ENCODE results near the gene MTMR3. TPM values are rescaled to one million over a fixed set of nuclear protein-coding genes. Genes with fewer than 3 reads are reported as not detected.
"Not testable (repeated sequence)": the region's sequence is repeated elsewhere in the genome, so short reads cannot be mapped to it uniquely, and the experiment has no call there.

The MTMR3 gene
- total RNA-seq, result 10 to 100 TPM; 57.0 to 90.0 (median 67.2) TPM

DNA sequence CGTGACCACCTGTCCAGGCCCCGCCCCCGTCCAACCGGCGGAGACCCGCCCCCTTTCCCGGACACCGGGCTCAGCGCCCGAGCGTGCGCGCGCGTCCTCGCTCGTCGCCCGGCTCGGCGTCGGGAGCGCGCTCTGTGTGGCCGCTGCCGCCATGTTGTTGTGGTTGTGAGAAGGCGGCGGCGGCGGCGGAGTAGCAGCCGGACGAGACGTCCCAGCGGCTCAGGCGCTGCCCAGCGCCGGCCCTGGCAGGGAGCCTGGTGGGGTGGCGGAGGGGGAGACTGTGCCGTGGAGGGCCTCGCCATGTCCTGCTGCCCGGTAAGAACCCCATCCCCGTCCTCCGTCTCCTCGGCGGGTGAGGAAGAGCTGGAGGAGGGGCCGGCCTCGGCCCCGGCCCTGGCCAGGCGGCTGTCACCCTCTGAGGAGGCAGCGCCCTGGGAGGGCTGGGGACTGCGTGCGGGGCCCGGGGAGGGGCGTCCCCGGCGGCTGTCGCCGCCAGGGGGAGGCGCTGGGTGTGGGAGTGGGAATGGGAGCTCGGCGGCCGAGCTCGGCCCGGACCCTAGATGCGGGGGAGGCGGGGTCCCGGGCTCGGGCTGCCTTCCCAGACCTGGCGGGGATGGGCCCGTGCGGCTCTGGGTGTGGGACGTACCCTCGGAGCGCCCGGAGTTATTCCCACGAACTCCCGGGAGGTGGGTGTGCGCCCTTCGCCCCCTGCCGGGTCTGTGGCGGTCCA is at the start of gene MTMR3:
Gene MTMR3 (plus strand): TSS at position 130 of the 730 bp plus-strand sequence. CDS start 87,886 bp downstream, outside the sequence.
- intact Hi-C loops (cut with DNase I; ENCODE audit: low total_unique reads), result no loop called here
- TF ChIP-seq, protein P1, sequence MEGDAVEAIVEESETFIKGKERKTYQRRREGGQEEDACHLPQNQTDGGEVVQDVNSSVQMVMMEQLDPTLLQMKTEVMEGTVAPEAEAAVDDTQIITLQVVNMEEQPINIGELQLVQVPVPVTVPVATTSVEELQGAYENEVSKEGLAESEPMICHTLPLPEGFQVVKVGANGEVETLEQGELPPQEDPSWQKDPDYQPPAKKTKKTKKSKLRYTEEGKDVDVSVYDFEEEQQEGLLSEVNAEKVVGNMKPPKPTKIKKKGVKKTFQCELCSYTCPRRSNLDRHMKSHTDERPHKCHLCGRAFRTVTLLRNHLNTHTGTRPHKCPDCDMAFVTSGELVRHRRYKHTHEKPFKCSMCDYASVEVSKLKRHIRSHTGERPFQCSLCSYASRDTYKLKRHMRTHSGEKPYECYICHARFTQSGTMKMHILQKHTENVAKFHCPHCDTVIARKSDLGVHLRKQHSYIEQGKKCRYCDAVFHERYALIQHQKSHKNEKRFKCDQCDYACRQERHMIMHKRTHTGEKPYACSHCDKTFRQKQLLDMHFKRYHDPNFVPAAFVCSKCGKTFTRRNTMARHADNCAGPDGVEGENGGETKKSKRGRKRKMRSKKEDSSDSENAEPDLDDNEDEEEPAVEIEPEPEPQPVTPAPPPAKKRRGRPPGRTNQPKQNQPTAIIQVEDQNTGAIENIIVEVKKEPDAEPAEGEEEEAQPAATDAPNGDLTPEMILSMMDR (IDR thresholded peaks at IDR 0.05), result peak in 2 of 3 donors; percentile 20 to 49
- TF ChIP-seq POLR2A (IDR thresholded peaks at IDR 0.05), result peak; percentile 54
- TF ChIP-seq POLR2AphosphoS5 (IDR thresholded peaks at IDR 0.05), result peak; percentile 49 to 88 (median 74)
- Histone ChIP-seq H3K9me3 (no peaks in the 10 kb centered on the region), H3K27ac (peak within 1 kb of the TSS; percentile 94 to 98), H3K36me3 (no peaks in the 10 kb centered on the region), H3K4me1 (peaks cover 0 to 8% of the 10 kb centered on the region in 2 donors), H3K27me3 (no peaks in the 10 kb centered on the region), H3K4me3 (peak within 1 kb of the TSS; percentile 86 to 99 (median 95))
- peak; percentile 88 to 93 for DNase-seq (ENCODE audit: low spot score in 2 of 2)

DNA sequence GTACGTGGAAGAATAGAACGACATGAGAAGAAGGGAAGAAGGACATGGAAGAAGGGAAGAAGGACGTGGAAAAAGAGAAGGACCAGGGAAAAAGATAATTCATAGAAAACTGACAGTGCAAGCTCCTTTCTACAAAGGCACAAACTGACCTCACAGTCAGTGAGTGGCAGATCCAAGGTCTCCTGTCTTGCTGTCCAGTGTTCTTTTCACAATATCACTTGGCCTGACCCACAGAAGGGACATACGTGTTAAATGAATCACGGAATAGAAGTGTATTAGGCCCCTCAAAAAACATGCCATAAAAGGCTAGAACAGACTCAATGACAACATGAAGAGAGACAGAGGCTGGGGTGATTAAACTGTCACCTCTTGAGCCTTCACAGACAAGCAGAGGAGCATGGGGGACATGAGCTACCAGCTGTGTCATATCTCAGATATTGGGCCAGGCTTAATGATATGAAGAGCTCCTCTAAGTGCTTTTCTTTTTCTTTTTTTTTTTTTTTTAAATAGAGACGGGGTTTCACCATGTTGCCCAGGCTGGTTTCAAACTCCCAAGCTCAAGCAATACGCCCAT is 49.5 kb upstream of the MTMR3 start:
- intact Hi-C loops (cut with DNase I; ENCODE audit: low total_unique reads), result no loop called here
- no peaks in the 10 kb centered on the region for H3K9me3 ChIP-seq
- no peak for TF ChIP-seq POLR2AphosphoS5 (IDR thresholded peaks at IDR 0.05)
- TF ChIP-seq, protein P1 (IDR thresholded peaks at IDR 0.05), result no peak
- no peak for TF ChIP-seq POLR2A (IDR thresholded peaks at IDR 0.05)
- H3K36me3 ChIP-seq, result no peaks in the 10 kb centered on the region
- H3K27ac ChIP-seq, result no peak overlapping the region
- DNase-seq (ENCODE audit: low spot score in 2 of 2), result no peak
- H3K4me1 ChIP-seq, result peaks cover 0 to 9% of the 10 kb centered on the region in 2 donors
- H3K27me3 ChIP-seq, result no peaks in the 10 kb centered on the region
- H3K4me3 ChIP-seq, result no peak overlapping the region

DNA sequence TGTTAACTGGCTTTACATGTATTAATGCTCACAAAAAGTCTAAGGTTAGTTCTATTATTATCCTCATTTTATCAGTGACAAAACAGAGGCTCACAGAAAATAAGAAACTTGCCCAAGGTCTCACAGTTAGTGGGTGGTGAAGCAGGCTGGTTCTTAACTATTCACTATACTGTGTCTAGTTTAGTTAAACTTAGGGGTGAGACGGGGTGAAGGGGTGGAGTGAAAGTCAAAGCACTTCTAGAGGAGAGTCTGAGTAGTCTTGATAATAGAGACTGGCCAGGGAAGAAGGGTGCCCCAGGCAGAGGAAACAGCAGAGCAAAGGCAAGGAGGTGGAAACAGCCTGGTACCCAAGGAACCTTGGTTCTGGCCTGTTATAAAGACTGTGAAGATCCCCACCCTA is 48.9 kb upstream of the MTMR3 start:
- Histone ChIP-seq H3K4me3 (no peak overlapping the region), H3K36me3 (no peaks in the 10 kb centered on the region), H3K9me3 (no peaks in the 10 kb centered on the region), H3K4me1 (peaks cover 0 to 9% of the 10 kb centered on the region in 2 donors), H3K27ac (no peak overlapping the region), H3K27me3 (no peaks in the 10 kb centered on the region)
- intact Hi-C loops (cut with DNase I; ENCODE audit: low total_unique reads), result no loop called here
- DNase-seq (ENCODE audit: low spot score in 2 of 2), result no peak
- no peak for TF ChIP-seq POLR2AphosphoS5 (IDR thresholded peaks at IDR 0.05)
- TF ChIP-seq, protein P1 (IDR thresholded peaks at IDR 0.05), result no peak
- no peak for TF ChIP-seq POLR2A (IDR thresholded peaks at IDR 0.05)

DNA sequence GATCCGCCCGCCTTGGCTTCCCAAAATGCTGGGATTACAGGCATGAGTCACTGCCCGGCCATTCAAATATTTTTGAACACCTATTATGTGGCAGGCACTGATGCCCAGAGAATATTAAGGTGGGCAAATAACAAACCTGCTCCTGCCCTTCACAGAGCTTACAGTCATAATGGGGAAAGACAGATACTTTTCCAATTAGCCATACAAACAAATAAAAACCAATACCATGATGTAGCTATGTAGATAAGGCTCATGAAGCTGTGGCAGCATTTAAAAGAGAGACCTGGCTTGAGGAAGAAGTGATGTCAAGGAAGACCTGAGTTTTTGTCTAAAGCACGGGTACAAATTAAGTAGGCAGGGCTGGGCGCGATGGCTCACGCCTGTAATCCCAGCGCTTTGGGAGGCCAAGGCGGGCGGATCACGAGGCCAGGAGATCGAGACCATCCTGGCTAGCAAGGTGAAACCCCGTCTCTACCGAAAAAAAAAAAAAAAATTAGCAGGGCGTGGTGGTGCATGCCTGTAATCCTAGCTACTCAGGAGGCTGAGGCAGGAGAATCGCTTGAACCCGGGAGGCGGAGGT is 46.1 kb upstream of the MTMR3 start:
- DNase-seq (ENCODE audit: low spot score in 2 of 2); H3K9me3 ChIP-seq; H3K27me3 ChIP-seq; intact Hi-C loops (cut with DNase I; ENCODE audit: low total_unique reads); H3K36me3 ChIP-seq; H3K4me1 ChIP-seq; H3K27ac ChIP-seq: not testable (repeated sequence)
- H3K4me3 ChIP-seq, result peak overlapping the region in 2 of 3 donors; percentile 88 to 93

DNA sequence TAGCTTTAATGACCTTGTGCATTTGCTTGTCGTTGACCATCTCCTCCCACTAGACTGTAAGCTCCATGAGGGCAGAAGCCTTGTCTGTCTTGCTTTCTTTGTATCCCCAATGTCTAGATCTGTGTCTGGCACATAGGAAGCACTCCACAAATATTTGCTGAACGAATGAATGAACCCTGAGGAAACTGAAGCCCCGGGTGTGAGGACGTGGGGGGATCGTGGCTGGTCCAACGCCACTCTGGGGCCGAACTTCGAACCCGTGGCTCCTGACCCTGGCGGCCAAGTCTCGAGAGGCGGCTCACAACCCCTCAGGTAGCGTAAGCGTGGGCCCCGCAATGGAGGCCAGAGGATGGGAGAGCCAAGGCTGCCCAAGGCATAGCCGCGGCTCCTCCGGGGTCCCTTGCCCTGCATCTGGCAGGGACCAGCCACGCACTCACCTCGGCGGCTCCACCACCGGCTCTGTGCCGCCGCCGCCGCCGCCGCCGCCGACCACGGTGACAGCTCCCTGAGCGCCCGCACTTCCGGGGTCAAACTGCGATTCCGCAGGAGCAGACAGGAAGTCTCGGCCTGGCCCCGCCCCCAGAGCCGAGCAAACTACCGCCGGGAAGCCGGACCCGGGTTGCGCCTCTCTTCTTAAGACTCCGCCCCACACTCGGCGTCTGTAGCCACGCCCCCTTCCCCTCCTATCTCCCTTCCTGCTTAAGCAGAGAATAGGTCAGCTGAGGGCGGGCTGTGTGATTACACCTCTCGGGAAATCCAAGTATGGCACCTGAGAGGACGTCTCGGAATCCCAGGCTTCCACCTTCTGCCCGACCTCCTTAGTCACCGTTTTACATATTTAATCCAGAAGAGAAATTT is 45.0 kb upstream of the MTMR3 start, which contains the start of gene ASCC2:
Gene ASCC2 (minus strand): TSS at position 534 of the 858 bp plus-strand sequence. CDS start 5,949 bp downstream, outside the sequence.
- Histone ChIP-seq H3K27ac (peak within 1 kb of the TSS; percentile 86 to 87), H3K4me3 (peak within 1 kb of the TSS; percentile 88 to 93 (median 93)), H3K4me1 (peaks cover 0 to 9% of the 10 kb centered on the region in 2 donors), H3K27me3 (no peaks in the 10 kb centered on the region), H3K9me3 (no peaks in the 10 kb centered on the region), H3K36me3 (no peaks in the 10 kb centered on the region)
- TF ChIP-seq, protein P1 (IDR thresholded peaks at IDR 0.05), result peak in 2 of 3 donors; percentile 29 to 47
- TF ChIP-seq POLR2A (IDR thresholded peaks at IDR 0.05) (peak; percentile 40), POLR2AphosphoS5 (IDR thresholded peaks at IDR 0.05) (peak; percentile 51 to 68 (median 63))
- DNase-seq (ENCODE audit: low spot score in 2 of 2), result peak; percentile 98 to 99
- intact Hi-C loops (cut with DNase I; ENCODE audit: low total_unique reads), result no loop called here

All from breast epithelium (tissue), 4 donors.